ENCODE measurements around the gene TSTD2. TPM values are rescaled to one million over a fixed set of nuclear protein-coding genes. Genes with fewer than 3 reads are reported as not detected.

The TSTD2 gene
- total RNA-seq, 1 experiment from 2014 or later, result 16.8 TPM

DNA sequence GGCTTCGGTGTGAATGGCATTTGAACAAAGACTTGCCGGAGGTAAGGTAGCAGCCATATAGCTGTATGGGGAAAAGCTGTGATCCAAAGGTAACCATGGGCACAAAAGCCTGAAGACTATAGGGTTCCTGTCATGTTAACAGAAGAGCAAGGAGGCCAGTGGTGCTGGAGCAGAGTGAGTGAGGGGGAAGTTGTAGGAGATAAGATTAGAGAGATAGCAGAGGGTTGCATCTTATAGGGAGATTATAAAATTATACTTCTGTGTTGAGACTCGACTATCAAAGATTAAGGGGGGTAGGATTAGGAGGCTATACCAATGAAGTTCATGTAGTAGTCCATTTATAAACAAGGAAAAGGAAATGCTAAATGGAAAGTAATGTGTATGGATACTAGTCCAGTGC lies 3.7 kb upstream of the TSTD2 start:
- Mint-ChIP-seq H3K36me3 (peaks cover 7% of the 10 kb centered on the region), H3K4me3 (no peak overlapping the region), H3K27me3 (ENCODE audit: low read depth) (no peaks in the 10 kb centered on the region), H3K27ac (no peak overlapping the region; the same call in 1 of the 2 replicates), H3K4me1 (peaks cover 25% of the 10 kb centered on the region), H3K9me3 (no peaks in the 10 kb centered on the region)
- POLR2A ChIA-PET, result no interaction called here
- CTCF ChIA-PET, result no interaction called here
- ATAC-seq (no peak), DNase-seq (ENCODE audit: low spot score) (no peak)
- TF ChIP-seq ZNF317 (CRISPR knock-in tag; IDR thresholded peaks at IDR 0.05; ENCODE audit: borderline replicate concordance, low read depth), result no peak
- TF ChIP-seq GRHL2 (CRISPR knock-in tag; IDR thresholded peaks at IDR 0.05; ENCODE audit: insufficient replicate concordance, severe bottlenecking), result no peak
- TF ChIP-seq, protein P1, sequence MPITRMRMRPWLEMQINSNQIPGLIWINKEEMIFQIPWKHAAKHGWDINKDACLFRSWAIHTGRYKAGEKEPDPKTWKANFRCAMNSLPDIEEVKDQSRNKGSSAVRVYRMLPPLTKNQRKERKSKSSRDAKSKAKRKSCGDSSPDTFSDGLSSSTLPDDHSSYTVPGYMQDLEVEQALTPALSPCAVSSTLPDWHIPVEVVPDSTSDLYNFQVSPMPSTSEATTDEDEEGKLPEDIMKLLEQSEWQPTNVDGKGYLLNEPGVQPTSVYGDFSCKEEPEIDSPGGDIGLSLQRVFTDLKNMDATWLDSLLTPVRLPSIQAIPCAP (CRISPR knock-in tag; IDR thresholded peaks at IDR 0.05), result no peak
- TF ChIP-seq ELF4 (CRISPR knock-in tag; IDR thresholded peaks at IDR 0.05; ENCODE audit: low read depth), result no peak
- TF ChIP-seq NR2C2 (CRISPR knock-in tag; IDR thresholded peaks at IDR 0.05), result no peak
- TF ChIP-seq, protein P2, sequence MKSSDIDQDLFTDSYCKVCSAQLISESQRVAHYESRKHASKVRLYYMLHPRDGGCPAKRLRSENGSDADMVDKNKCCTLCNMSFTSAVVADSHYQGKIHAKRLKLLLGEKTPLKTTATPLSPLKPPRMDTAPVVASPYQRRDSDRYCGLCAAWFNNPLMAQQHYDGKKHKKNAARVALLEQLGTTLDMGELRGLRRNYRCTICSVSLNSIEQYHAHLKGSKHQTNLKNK (CRISPR knock-in tag; IDR thresholded peaks at IDR 0.05), result no peak
- TF ChIP-seq, protein P3, sequence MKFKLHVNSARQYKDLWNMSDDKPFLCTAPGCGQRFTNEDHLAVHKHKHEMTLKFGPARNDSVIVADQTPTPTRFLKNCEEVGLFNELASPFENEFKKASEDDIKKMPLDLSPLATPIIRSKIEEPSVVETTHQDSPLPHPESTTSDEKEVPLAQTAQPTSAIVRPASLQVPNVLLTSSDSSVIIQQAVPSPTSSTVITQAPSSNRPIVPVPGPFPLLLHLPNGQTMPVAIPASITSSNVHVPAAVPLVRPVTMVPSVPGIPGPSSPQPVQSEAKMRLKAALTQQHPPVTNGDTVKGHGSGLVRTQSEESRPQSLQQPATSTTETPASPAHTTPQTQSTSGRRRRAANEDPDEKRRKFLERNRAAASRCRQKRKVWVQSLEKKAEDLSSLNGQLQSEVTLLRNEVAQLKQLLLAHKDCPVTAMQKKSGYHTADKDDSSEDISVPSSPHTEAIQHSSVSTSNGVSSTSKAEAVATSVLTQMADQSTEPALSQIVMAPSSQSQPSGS (CRISPR knock-in tag; IDR thresholded peaks at IDR 0.05; ENCODE audit: borderline replicate concordance, low read depth), result no peak
- TF ChIP-seq, protein P4, sequence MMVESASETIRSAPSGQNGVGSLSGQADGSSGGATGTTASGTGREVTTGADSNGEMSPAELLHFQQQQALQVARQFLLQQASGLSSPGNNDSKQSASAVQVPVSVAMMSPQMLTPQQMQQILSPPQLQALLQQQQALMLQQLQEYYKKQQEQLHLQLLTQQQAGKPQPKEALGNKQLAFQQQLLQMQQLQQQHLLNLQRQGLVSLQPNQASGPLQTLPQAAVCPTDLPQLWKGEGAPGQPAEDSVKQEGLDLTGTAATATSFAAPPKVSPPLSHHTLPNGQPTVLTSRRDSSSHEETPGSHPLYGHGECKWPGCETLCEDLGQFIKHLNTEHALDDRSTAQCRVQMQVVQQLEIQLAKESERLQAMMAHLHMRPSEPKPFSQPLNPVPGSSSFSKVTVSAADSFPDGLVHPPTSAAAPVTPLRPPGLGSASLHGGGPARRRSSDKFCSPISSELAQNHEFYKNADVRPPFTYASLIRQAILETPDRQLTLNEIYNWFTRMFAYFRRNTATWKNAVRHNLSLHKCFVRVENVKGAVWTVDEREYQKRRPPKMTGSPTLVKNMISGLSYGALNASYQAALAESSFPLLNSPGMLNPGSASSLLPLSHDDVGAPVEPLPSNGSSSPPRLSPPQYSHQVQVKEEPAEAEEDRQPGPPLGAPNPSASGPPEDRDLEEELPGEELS (CRISPR knock-in tag; IDR thresholded peaks at IDR 0.05), result no peak
- TF ChIP-seq, protein P5, sequence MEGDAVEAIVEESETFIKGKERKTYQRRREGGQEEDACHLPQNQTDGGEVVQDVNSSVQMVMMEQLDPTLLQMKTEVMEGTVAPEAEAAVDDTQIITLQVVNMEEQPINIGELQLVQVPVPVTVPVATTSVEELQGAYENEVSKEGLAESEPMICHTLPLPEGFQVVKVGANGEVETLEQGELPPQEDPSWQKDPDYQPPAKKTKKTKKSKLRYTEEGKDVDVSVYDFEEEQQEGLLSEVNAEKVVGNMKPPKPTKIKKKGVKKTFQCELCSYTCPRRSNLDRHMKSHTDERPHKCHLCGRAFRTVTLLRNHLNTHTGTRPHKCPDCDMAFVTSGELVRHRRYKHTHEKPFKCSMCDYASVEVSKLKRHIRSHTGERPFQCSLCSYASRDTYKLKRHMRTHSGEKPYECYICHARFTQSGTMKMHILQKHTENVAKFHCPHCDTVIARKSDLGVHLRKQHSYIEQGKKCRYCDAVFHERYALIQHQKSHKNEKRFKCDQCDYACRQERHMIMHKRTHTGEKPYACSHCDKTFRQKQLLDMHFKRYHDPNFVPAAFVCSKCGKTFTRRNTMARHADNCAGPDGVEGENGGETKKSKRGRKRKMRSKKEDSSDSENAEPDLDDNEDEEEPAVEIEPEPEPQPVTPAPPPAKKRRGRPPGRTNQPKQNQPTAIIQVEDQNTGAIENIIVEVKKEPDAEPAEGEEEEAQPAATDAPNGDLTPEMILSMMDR (IDR thresholded peaks at IDR 0.05), result no peak
- no peak for TF ChIP-seq ZNF416 (CRISPR knock-in tag; IDR thresholded peaks at IDR 0.05)
- TF ChIP-seq ESRRA (CRISPR knock-in tag; IDR thresholded peaks at IDR 0.05; ENCODE audit: borderline replicate concordance), result no peak
- TF ChIP-seq JUN (CRISPR knock-in tag; IDR thresholded peaks at IDR 0.05), result no peak
- no peak for TF ChIP-seq HMGA2 (CRISPR knock-in tag; IDR thresholded peaks at IDR 0.05)
- no peak for TF ChIP-seq GABPB1 (CRISPR knock-in tag; IDR thresholded peaks at IDR 0.05)
- no peak for TF ChIP-seq NFE2L1 (CRISPR knock-in tag; IDR thresholded peaks at IDR 0.05)
- TF ChIP-seq, protein P6, sequence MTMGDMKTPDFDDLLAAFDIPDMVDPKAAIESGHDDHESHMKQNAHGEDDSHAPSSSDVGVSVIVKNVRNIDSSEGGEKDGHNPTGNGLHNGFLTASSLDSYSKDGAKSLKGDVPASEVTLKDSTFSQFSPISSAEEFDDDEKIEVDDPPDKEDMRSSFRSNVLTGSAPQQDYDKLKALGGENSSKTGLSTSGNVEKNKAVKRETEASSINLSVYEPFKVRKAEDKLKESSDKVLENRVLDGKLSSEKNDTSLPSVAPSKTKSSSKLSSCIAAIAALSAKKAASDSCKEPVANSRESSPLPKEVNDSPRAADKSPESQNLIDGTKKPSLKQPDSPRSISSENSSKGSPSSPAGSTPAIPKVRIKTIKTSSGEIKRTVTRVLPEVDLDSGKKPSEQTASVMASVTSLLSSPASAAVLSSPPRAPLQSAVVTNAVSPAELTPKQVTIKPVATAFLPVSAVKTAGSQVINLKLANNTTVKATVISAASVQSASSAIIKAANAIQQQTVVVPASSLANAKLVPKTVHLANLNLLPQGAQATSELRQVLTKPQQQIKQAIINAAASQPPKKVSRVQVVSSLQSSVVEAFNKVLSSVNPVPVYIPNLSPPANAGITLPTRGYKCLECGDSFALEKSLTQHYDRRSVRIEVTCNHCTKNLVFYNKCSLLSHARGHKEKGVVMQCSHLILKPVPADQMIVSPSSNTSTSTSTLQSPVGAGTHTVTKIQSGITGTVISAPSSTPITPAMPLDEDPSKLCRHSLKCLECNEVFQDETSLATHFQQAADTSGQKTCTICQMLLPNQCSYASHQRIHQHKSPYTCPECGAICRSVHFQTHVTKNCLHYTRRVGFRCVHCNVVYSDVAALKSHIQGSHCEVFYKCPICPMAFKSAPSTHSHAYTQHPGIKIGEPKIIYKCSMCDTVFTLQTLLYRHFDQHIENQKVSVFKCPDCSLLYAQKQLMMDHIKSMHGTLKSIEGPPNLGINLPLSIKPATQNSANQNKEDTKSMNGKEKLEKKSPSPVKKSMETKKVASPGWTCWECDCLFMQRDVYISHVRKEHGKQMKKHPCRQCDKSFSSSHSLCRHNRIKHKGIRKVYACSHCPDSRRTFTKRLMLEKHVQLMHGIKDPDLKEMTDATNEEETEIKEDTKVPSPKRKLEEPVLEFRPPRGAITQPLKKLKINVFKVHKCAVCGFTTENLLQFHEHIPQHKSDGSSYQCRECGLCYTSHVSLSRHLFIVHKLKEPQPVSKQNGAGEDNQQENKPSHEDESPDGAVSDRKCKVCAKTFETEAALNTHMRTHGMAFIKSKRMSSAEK (CRISPR knock-in tag; IDR thresholded peaks at IDR 0.05; ENCODE audit: borderline replicate concordance), result no peak
- TF ChIP-seq NFATC4 (CRISPR knock-in tag; IDR thresholded peaks at IDR 0.05), result no peak
- TF ChIP-seq, protein P7, sequence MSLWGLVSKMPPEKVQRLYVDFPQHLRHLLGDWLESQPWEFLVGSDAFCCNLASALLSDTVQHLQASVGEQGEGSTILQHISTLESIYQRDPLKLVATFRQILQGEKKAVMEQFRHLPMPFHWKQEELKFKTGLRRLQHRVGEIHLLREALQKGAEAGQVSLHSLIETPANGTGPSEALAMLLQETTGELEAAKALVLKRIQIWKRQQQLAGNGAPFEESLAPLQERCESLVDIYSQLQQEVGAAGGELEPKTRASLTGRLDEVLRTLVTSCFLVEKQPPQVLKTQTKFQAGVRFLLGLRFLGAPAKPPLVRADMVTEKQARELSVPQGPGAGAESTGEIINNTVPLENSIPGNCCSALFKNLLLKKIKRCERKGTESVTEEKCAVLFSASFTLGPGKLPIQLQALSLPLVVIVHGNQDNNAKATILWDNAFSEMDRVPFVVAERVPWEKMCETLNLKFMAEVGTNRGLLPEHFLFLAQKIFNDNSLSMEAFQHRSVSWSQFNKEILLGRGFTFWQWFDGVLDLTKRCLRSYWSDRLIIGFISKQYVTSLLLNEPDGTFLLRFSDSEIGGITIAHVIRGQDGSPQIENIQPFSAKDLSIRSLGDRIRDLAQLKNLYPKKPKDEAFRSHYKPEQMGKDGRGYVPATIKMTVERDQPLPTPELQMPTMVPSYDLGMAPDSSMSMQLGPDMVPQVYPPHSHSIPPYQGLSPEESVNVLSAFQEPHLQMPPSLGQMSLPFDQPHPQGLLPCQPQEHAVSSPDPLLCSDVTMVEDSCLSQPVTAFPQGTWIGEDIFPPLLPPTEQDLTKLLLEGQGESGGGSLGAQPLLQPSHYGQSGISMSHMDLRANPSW (CRISPR knock-in tag; conservative IDR thresholded peaks at IDR 0.05; ENCODE audit: low read depth), result no peak
- no peak for TF ChIP-seq SP1 (CRISPR knock-in tag; conservative IDR thresholded peaks at IDR 0.05)
